Panc1 (cell line): ENCODE measurements around the gene FAM81B.
"Not testable (repeated sequence)": the region's sequence is repeated elsewhere in the genome, so short reads cannot be mapped to it uniquely, and the experiment has no call there.

Experiments
- CTCF ChIP-seq: fragments of 450-650 bp; IDR thresholded peaks from 2 replicates; pipeline ENCODE4 v1.5.1; 2017; ENCODE audit warnings: mild to moderate bottlenecking
- POLR2AphosphoS5 ChIP-seq: IDR thresholded peaks from 2 replicates; pipeline ENCODE4 v1.6.1; 2012; ENCODE audit warnings: mild to moderate bottlenecking, low read depth, low read length, moderate library complexity
- REST ChIP-seq, 2 experiments: IDR thresholded peaks; 2 replicates each; pipeline ENCODE4 v1.6.1; 2011 to 2012; ENCODE audit warnings: low read depth in 2 of 2, control low read depth in 1 of 2, low read length in 1 of 2, mild to moderate bottlenecking in 1 of 2, moderate library complexity in 1 of 2; ENCODE audit not compliant: insufficient read depth in 1 of 2
- SIN3A ChIP-seq: IDR thresholded peaks from 2 replicates; pipeline ENCODE4 v1.6.1; 2012; ENCODE audit warnings: low read depth, mild to moderate bottlenecking, low read length, moderate library complexity, borderline replicate concordance; ENCODE audit not compliant: insufficient read depth

- TF ChIP-seq CTCF; POLR2AphosphoS5; REST (IDR thresholded peaks at IDR 0.05; ENCODE audit: insufficient read depth in 1 of 2, low read depth in 2 of 2, low read length in 1 of 2); SIN3A: not testable (repeated sequence)
These were observed 30.5 kb upstream of the FAM81B start for GRCh38 chr5:95360667-95361066.
